SK-N-SH treated with all-trans-retinoic acid at 6 μM for 48 hours (cell line): ENCODE results near the gene SPATA18.

ENCODE experiments used
- ATAC-seq: fragments of 200-7000 bp; cut with Tn5 transposase; 3 replicates; pipeline ENCODE4 v1.9.1; 2020; ENCODE audit warnings: mild to moderate bottlenecking, moderate library complexity
- ARNTL ChIP-seq: fragments of 450-650 bp; formaldehyde crosslinking; IDR thresholded peaks from 2 replicates; pipeline ENCODE4 v1.5.0; 2020; ENCODE audit warnings: low read depth, mild to moderate bottlenecking, moderate library complexity, borderline replicate concordance
- BACH2 ChIP-seq: fragments of 250-450 bp; sonication (Bioruptor Pico); IDR thresholded peaks from 2 replicates; pipeline ENCODE4 v1.9.0; 2021; ENCODE audit warnings: mild to moderate bottlenecking, borderline replicate concordance
- CREB5 ChIP-seq: fragments of 250-450 bp; sonication (Bioruptor Pico); IDR thresholded peaks from 2 replicates; pipeline ENCODE4 v1.5.1; 2020; ENCODE audit warnings: low read depth, mild to moderate bottlenecking, moderate library complexity
- CSDC2 ChIP-seq: fragments of 250-450 bp; sonication (Bioruptor Pico); IDR thresholded peaks from 2 replicates; pipeline ENCODE4 v1.5.0; 2020; ENCODE audit warnings: mild to moderate bottlenecking, moderate library complexity
- CSRNP3 ChIP-seq: fragments of 250-450 bp; sonication (Bioruptor Pico); IDR thresholded peaks from 2 replicates; pipeline ENCODE4 v1.5.1; 2021; ENCODE audit warnings: mild to moderate bottlenecking, moderate library complexity
- ESRRG ChIP-seq: fragments of 250-450 bp; sonication (Bioruptor Pico); IDR thresholded peaks from 2 replicates; pipeline ENCODE4 v1.6.1; 2021; ENCODE audit warnings: mild to moderate bottlenecking
- ISL1 ChIP-seq: fragments of 250-450 bp; sonication (Bioruptor Pico); IDR thresholded peaks from 2 replicates; pipeline ENCODE4 v2.1.2; 2022; ENCODE audit warnings: mild to moderate bottlenecking, moderate library complexity
- OSR1 ChIP-seq: fragments of 250-450 bp; sonication (Bioruptor Pico); IDR thresholded peaks from 2 replicates; pipeline ENCODE4 v1.8.0; 2022; ENCODE audit warnings: moderate library complexity, mild to moderate bottlenecking, inconsistent platforms
- PATZ1 ChIP-seq: fragments of 250-450 bp; sonication (Bioruptor Pico); IDR thresholded peaks from 2 replicates; pipeline ENCODE4 v1.8.0; 2020; ENCODE audit warnings: mild to moderate bottlenecking, moderate library complexity, borderline replicate concordance
- POU6F1 ChIP-seq: fragments of 250-450 bp; sonication (Bioruptor Pico); IDR thresholded peaks from 2 replicates; pipeline ENCODE4 v1.8.0; 2021; ENCODE audit warnings: low read depth, mild to moderate bottlenecking, moderate library complexity, borderline replicate concordance
- PPARA ChIP-seq: fragments of 250-450 bp; sonication (Bioruptor Pico); IDR thresholded peaks from 2 replicates; pipeline ENCODE4 v1.5.0; 2020; ENCODE audit warnings: mild to moderate bottlenecking, borderline replicate concordance
- RARB ChIP-seq: fragments of 250-450 bp; sonication (Bioruptor Pico); IDR thresholded peaks from 2 replicates; pipeline ENCODE4 v1.8.0; 2021; ENCODE audit warnings: mild to moderate bottlenecking, moderate library complexity
- SNAI2 ChIP-seq: fragments of 250-450 bp; sonication (Bioruptor Pico); IDR thresholded peaks from 2 replicates; pipeline ENCODE4 v1.5.0; 2020; ENCODE audit warnings: mild to moderate bottlenecking, moderate library complexity
- TCF4 ChIP-seq: fragments of 250-450 bp; sonication (Bioruptor Pico); IDR thresholded peaks from 2 replicates; pipeline ENCODE4 v1.8.0; 2021; ENCODE audit warnings: mild to moderate bottlenecking, moderate library complexity, borderline replicate concordance
- TOX ChIP-seq: fragments of 250-450 bp; sonication (Bioruptor Pico); IDR thresholded peaks from 2 replicates; pipeline ENCODE4 v1.8.0; 2021; ENCODE audit warnings: mild to moderate bottlenecking, moderate library complexity, borderline replicate concordance
- TSHZ2 ChIP-seq: fragments of 250-450 bp; sonication (Bioruptor Pico); IDR thresholded peaks from 2 replicates; pipeline ENCODE4 v1.5.0; 2020; ENCODE audit warnings: mild to moderate bottlenecking, moderate library complexity
- ZC3H10 ChIP-seq: fragments of 250-450 bp; sonication (Bioruptor Pico); IDR thresholded peaks from 2 replicates; pipeline ENCODE4 v1.5.1; 2021; ENCODE audit warnings: mild to moderate bottlenecking, moderate library complexity
- ZFP3 ChIP-seq: fragments of 250-450 bp; sonication (Bioruptor Pico); IDR thresholded peaks from 2 replicates; pipeline ENCODE4 v1.5.0; 2020; ENCODE audit warnings: mild to moderate bottlenecking, moderate library complexity
- ZFP30 ChIP-seq: fragments of 450-650 bp; formaldehyde crosslinking; IDR thresholded peaks from 2 replicates; pipeline ENCODE4 v1.5.0; 2022; ENCODE audit warnings: mild to moderate bottlenecking, moderate library complexity
- ZNF565 ChIP-seq: fragments of 450-650 bp; formaldehyde crosslinking; conservative IDR thresholded peaks from 2 replicates; pipeline ENCODE4 v1.5.0; 2020; ENCODE audit warnings: low read depth, mild to moderate bottlenecking, moderate library complexity
- ZNF70 ChIP-seq: fragments of 450-650 bp; formaldehyde crosslinking; IDR thresholded peaks from 2 replicates; pipeline ENCODE4 v1.5.0; 2020; ENCODE audit warnings: mild to moderate bottlenecking, moderate library complexity
- ZNF8 ChIP-seq: fragments of 450-650 bp; formaldehyde crosslinking; IDR thresholded peaks from 2 replicates; pipeline ENCODE4 v1.5.0; 2020; ENCODE audit warnings: mild to moderate bottlenecking, moderate library complexity

The SPATA18 gene

GRCh38 chr4:52112411-52112810 is 61.3 kb downstream of the SPATA18 start:
- no peak for ATAC-seq
- TF ChIP-seq TCF4 (no peak), PPARA (CRISPR knock-in tag) (no peak), ZC3H10 (CRISPR knock-in tag) (no peak), PATZ1 (CRISPR knock-in tag) (no peak), BACH2 (CRISPR knock-in tag) (no peak), ZFP30 (CRISPR knock-in tag) (no peak), CSDC2 (CRISPR knock-in tag) (no peak), ZNF70 (CRISPR knock-in tag) (no peak), ESRRG (no peak), ISL1 (no peak), ZNF8 (CRISPR knock-in tag) (no peak), ZNF565 (CRISPR knock-in tag) (no peak), OSR1 (CRISPR knock-in tag) (no peak), ZFP3 (CRISPR knock-in tag) (no peak), ARNTL (no peak), TSHZ2 (CRISPR knock-in tag) (no peak)

GRCh38 chr4:52116641-52117040 is 65.5 kb downstream of the SPATA18 start:
- no peak for ATAC-seq
- TF ChIP-seq ZNF8 (CRISPR knock-in tag) (no peak), ZNF70 (CRISPR knock-in tag) (no peak), OSR1 (CRISPR knock-in tag) (no peak), RARB (CRISPR knock-in tag) (no peak), CSDC2 (CRISPR knock-in tag) (no peak), CREB5 (CRISPR knock-in tag) (no peak), ARNTL (no peak), TOX (no peak), POU6F1 (CRISPR knock-in tag) (no peak), TCF4 (no peak), BACH2 (CRISPR knock-in tag) (no peak), ESRRG (no peak), CSRNP3 (CRISPR knock-in tag) (no peak), SNAI2 (CRISPR knock-in tag) (no peak), ZFP3 (CRISPR knock-in tag) (no peak), TSHZ2 (CRISPR knock-in tag) (no peak), ZC3H10 (CRISPR knock-in tag) (no peak)
